IMR-90 (cell line): ENCODE data around the gene TMC1.

ENCODE experiments used
- CEBPB ChIP-seq: IDR thresholded peaks from 2 replicates; pipeline ENCODE4 v1.6.1; 2012; ENCODE audit warnings: low read depth, low read length, improper control_type of control experiment
- CTCF ChIP-seq: conservative IDR thresholded peaks from 2 replicates; pipeline ENCODE4 v1.5.1; 2012; ENCODE audit warnings: mild to moderate bottlenecking, low read depth, low read length, improper control_type of control experiment
- FOS ChIP-seq: fragments of 150-350 bp; IDR thresholded peaks from 2 replicates; pipeline ENCODE4 v1.6.1; 2016; ENCODE audit warnings: low read depth, low read length
- MAZ ChIP-seq: IDR thresholded peaks from 2 replicates; pipeline ENCODE4 v1.6.1; 2012; ENCODE audit warnings: low read depth, mild to moderate bottlenecking, low read length, improper control_type of control experiment, moderate library complexity, borderline replicate concordance
- POLR2A ChIP-seq: IDR thresholded peaks from 2 replicates; pipeline ENCODE4 v1.6.1; 2012; ENCODE audit warnings: mild to moderate bottlenecking, low read depth, low read length
- RFX5 ChIP-seq: IDR thresholded peaks from 2 replicates; pipeline ENCODE4 v1.8.0; 2012; ENCODE audit warnings: low read depth, mild to moderate bottlenecking, low read length, moderate library complexity
- USF2 ChIP-seq: fragments of 150-350 bp; IDR thresholded peaks from 2 replicates; pipeline ENCODE4 v1.6.1; 2017; ENCODE audit warnings: mild to moderate bottlenecking, antibody characterized with exemption, low read length, low read depth

- no peak for TF ChIP-seq FOS
- TF ChIP-seq CTCF: no peak
- no peak for TF ChIP-seq MAZ
- TF ChIP-seq POLR2A: no peak
- no peak for TF ChIP-seq USF2
- TF ChIP-seq RFX5: no peak
- no peak for TF ChIP-seq CEBPB
These were observed 154.2 kb downstream of the TMC1 start for GRCh38 chr9:72675586-72675985.
